Neural cell (in vitro differentiated cells): Measurements from ENCODE around the gene SYT13. TPM values are rescaled to one million over a fixed set of nuclear protein-coding genes. Genes with fewer than 3 reads are reported as not detected.

Experiments used
- H2AFZ ChIP-seq: fragments of 200-600, 300-800 bp; sonication (generic), shearing (Covaris generic); 2 replicates; pipeline ENCODE4 v1.6.0; 2014; ENCODE audit warnings: low read depth, mild to moderate bottlenecking, antibody characterized with exemption, low read length, moderate library complexity
- H3F3A ChIP-seq: fragments of 200-600 bp; shearing (Covaris generic); 2 replicates; pipeline ENCODE4 v1.6.1; 2016; ENCODE audit warnings: mild to moderate bottlenecking, moderate library complexity, mixed read lengths, antibody characterized with exemption, low read length; ENCODE audit not compliant: insufficient read depth, poor library complexity, severe bottlenecking
- H3K27ac ChIP-seq: fragments of 200-600, 300-800 bp; sonication (generic), shearing (Covaris generic); 2 replicates; pipeline ENCODE4 v1.5.1; 2014; ENCODE audit warnings: mild to moderate bottlenecking, low read length, moderate library complexity
- H3K27me3 ChIP-seq: fragments of 300-800, 200-600 bp; sonication (generic), shearing (Covaris generic); 2 replicates; pipeline ENCODE4 v1.6.0; 2014; ENCODE audit warnings: mild to moderate bottlenecking, low read depth, low read length, moderate library complexity; ENCODE audit not compliant: insufficient read depth
- H3K36me3 ChIP-seq: fragments of 300-800, 200-600 bp; sonication (generic), shearing (Covaris generic); 2 replicates; pipeline ENCODE4 v1.5.1; 2014; ENCODE audit warnings: mild to moderate bottlenecking, antibody characterized with exemption, low read length, moderate library complexity; ENCODE audit not compliant: insufficient read depth
- H3K4me2 ChIP-seq: fragments of 300-800, 200-600 bp; sonication (generic), shearing (Covaris generic); 2 replicates; pipeline ENCODE4 v1.6.0; 2014; ENCODE audit warnings: mild to moderate bottlenecking, low read length
- H3K4me3 ChIP-seq: fragments of 300-800, 200-600 bp; sonication (generic), shearing (Covaris generic); 2 replicates; pipeline ENCODE4 v1.5.1; 2014; ENCODE audit warnings: mild to moderate bottlenecking, low read length, moderate library complexity
- H3K79me2 ChIP-seq: fragments of 200-600 bp; shearing (Covaris generic); replicated peaks from 2 replicates; pipeline ENCODE4 v1.6.0; 2014; ENCODE audit warnings: mild to moderate bottlenecking, low read length, moderate library complexity; ENCODE audit not compliant: insufficient read depth
- H3K9ac ChIP-seq: fragments of 300-800, 200-600 bp; sonication (generic), shearing (Covaris generic); 2 replicates; pipeline ENCODE4 v1.6.1; 2016; ENCODE audit warnings: mild to moderate bottlenecking, low read length, mixed read lengths
- H3K9me2 ChIP-seq: fragments of 200-600 bp; shearing (Covaris generic); 2 replicates; pipeline ENCODE4 v1.6.1; 2016; ENCODE audit warnings: mild to moderate bottlenecking, low read length, mixed read lengths; ENCODE audit not compliant: insufficient read depth
- H3K9me3 ChIP-seq: fragments of 200-600, 300-800 bp; sonication (generic), shearing (Covaris generic); 2 replicates; pipeline ENCODE4 v1.6.1; 2016; ENCODE audit warnings: mild to moderate bottlenecking, mixed run types, low read length, moderate library complexity, mixed read lengths
- H4K20me1 ChIP-seq: fragments of 200-600 bp; shearing (Covaris generic); 2 replicates; pipeline ENCODE4 v1.6.1; 2016; ENCODE audit warnings: mild to moderate bottlenecking, mixed run types; ENCODE audit not compliant: insufficient read depth
- CTCF ChIP-seq: fragments of 450-650 bp; IDR thresholded peaks from 2 replicates; pipeline ENCODE4 v1.5.1; 2014; ENCODE audit warnings: antibody characterized with exemption, mild to moderate bottlenecking, moderate library complexity; ENCODE audit not compliant: poor library complexity, severe bottlenecking
- EP300 ChIP-seq: fragments of 450-650 bp; conservative IDR thresholded peaks from 2 replicates; pipeline ENCODE4 v1.6.1; 2014; ENCODE audit warnings: antibody characterized with exemption, mild to moderate bottlenecking, moderate library complexity; ENCODE audit not compliant: poor library complexity, severe bottlenecking
- EZH2 ChIP-seq: fragments of 200-600, 300-800 bp; shearing (Covaris generic), sonication (generic); IDR thresholded peaks from 2 replicates; pipeline ENCODE4 v1.6.1; 2014; ENCODE audit warnings: antibody characterized with exemption, low read length, borderline replicate concordance, mild to moderate bottlenecking; ENCODE audit not compliant: insufficient read depth, poor library complexity, severe bottlenecking
- MXI1 ChIP-seq: fragments of 450-650 bp; conservative IDR thresholded peaks from 2 replicates; pipeline ENCODE4 v1.6.1; 2014; ENCODE audit warnings: antibody characterized with exemption, mild to moderate bottlenecking; ENCODE audit not compliant: poor library complexity, severe bottlenecking
- POLR2AphosphoS5 ChIP-seq: IDR thresholded peaks from 2 replicates; pipeline ENCODE4 v1.6.1; 2012
- RAD21 ChIP-seq: fragments of 450-650 bp; conservative IDR thresholded peaks from 2 replicates; pipeline ENCODE4 v1.6.1; 2014; ENCODE audit warnings: antibody characterized with exemption, mild to moderate bottlenecking, moderate library complexity
- REST ChIP-seq: IDR thresholded peaks from 2 replicates; pipeline ENCODE4 v1.6.1; 2012; ENCODE audit warnings: borderline replicate concordance
- SMC3 ChIP-seq: fragments of 450-650 bp; conservative IDR thresholded peaks from 2 replicates; pipeline ENCODE4 v1.6.1; 2014; ENCODE audit warnings: antibody characterized with exemption, mild to moderate bottlenecking, moderate library complexity; ENCODE audit not compliant: poor library complexity
- TAF1 ChIP-seq: IDR thresholded peaks from 2 replicates; pipeline ENCODE4 v1.6.1; 2012; ENCODE audit warnings: low read depth
- polyA plus RNA-seq: library from polyadenylated mRNA; depleted of rRNA; stranded (reverse); fragments of >200 nt; gene quantifications from 2 replicates; pipeline ENCODE4 v1.2.3, GENCODE V29; 2014

SYT13 gene
- polyA plus RNA-seq, 1 donor from 2014 or later: 60.8 TPM

- H4K20me1 ChIP-seq: no peaks in the 10 kb centered on the region
- no peaks in the 10 kb centered on the region for H3K27me3 ChIP-seq
Observed at GRCh38 chr11:45314900-45315299, 28.8 kb upstream of the SYT13 start.

GRCh38 chr11:45313171-45313865 is 27.2 kb upstream of the SYT13 start:
- H3K79me2 ChIP-seq: no peaks in the 10 kb centered on the region
- no peaks in the 10 kb centered on the region for H3K9me3 ChIP-seq
- H3K9ac ChIP-seq: no peak overlapping the region
- H3K27me3 ChIP-seq: no peaks in the 10 kb centered on the region
- no peak overlapping the region for H2AFZ ChIP-seq
- H3F3A ChIP-seq: no peaks in the 10 kb centered on the region
- H3K4me2 ChIP-seq: no peak overlapping the region
- no peaks in the 10 kb centered on the region for H4K20me1 ChIP-seq
- H3K27ac ChIP-seq: no peak overlapping the region
- no peaks in the 10 kb centered on the region for H3K36me3 ChIP-seq
- H3K4me3 ChIP-seq: no peak overlapping the region
- no peaks in the 10 kb centered on the region for H3K9me2 ChIP-seq
- TF ChIP-seq SMC3: no peak
- TF ChIP-seq REST: no peak
- TF ChIP-seq RAD21: no peak
- no peak for TF ChIP-seq TAF1
- TF ChIP-seq EZH2: no peak

More at GRCh38 chr11:45314900-45315299, 28.8 kb upstream of the SYT13 start:
- Histone ChIP-seq H3K9me2 (no peaks in the 10 kb centered on the region), H3K4me2 (no peak overlapping the region), H3F3A (no peaks in the 10 kb centered on the region), H3K9me3 (no peaks in the 10 kb centered on the region), H3K9ac (no peak overlapping the region), H3K4me3 (no peak overlapping the region), H3K79me2 (no peaks in the 10 kb centered on the region), H3K36me3 (no peaks in the 10 kb centered on the region), H3K27ac (no peak overlapping the region), H2AFZ (no peak overlapping the region)
- TF ChIP-seq SMC3 (no peak), MXI1 (no peak), CTCF (no peak), EP300 (no peak), TAF1 (no peak), RAD21 (no peak), REST (no peak), EZH2 (no peak), POLR2AphosphoS5 (no peak)
